HEK293 (cell line): ENCODE data around the gene ANKH.

Source experiments
- CTCF ChIA-PET: fragments of 350-600 bp; formaldehyde crosslinking; extraction: SDS; loops from one replicate; lab custom pipeline; 2021; ENCODE audit warnings: antibody characterized with exemption; lab: Yijun Ruan, JAX
- POLR2A ChIA-PET: fragments of 300-600 bp; formaldehyde crosslinking; extraction: SDS; loops from one replicate; lab custom pipeline; 2020; ENCODE audit warnings: antibody characterized with exemption, inconsistent platforms; lab: Yijun Ruan, JAX
- H3K27ac ChIP-seq: fragments of 200-500 bp; sonication (Bioruptor generic); 2 replicates; pipeline ENCODE4 v1.5.1; 2014; ENCODE audit warnings: low read depth, low read length, control low read depth, inconsistent platforms; ENCODE audit errors: extremely low read depth
- H3K36me3 ChIP-seq, 2 experiments: fragments of 200-500 bp in 1 of 2; sonication (Bioruptor generic) in 1 of 2; 1 replicate in 1 of 2; 2 replicates in 1 of 2; pipeline ENCODE4 v1.5.1; 2014 to 2017; ENCODE audit warnings: inconsistent platforms in 2 of 2, low read length in 2 of 2; ENCODE audit not compliant: control insufficient read depth in 2 of 2, insufficient read depth in 1 of 2
- H3K4me1 ChIP-seq: fragments of 200-500 bp; sonication (Bioruptor generic); 2 replicates; pipeline ENCODE4 v1.5.1; 2014; ENCODE audit warnings: mild to moderate bottlenecking, low read length, inconsistent platforms; ENCODE audit not compliant: control insufficient read depth, insufficient read depth
- H3K4me3 ChIP-seq: 2 replicates; pipeline ENCODE4 v1.5.1; 2011; ENCODE audit warnings: low read depth, mild to moderate bottlenecking, control low read depth, low read length, moderate library complexity
- H3K9me3 ChIP-seq: fragments of 200-500 bp; sonication (Bioruptor generic); 2 replicates; pipeline ENCODE4 v1.5.1; 2014; ENCODE audit warnings: low read depth, low read length, inconsistent platforms; ENCODE audit not compliant: control insufficient read depth, insufficient read depth
- BCL11A ChIP-seq: fragments of 450-650 bp; formaldehyde crosslinking; IDR thresholded peaks from 2 replicates; pipeline ENCODE4 v1.5.1; 2016; ENCODE audit warnings: low read depth, missing biosample characterization, missing genetic modification characterization
- EGR2 ChIP-seq: fragments of 450-650 bp; formaldehyde crosslinking; IDR thresholded peaks from 2 replicates; pipeline ENCODE4 v1.5.1; 2016; ENCODE audit warnings: low read depth, missing biosample characterization, missing genetic modification characterization
- GLI4 ChIP-seq: fragments of 450-650 bp; formaldehyde crosslinking; IDR thresholded peaks from 2 replicates; pipeline ENCODE4 v1.5.1; 2016; ENCODE audit warnings: missing biosample characterization, missing genetic modification characterization
- KLF9 ChIP-seq: fragments of 450-650 bp; formaldehyde crosslinking; IDR thresholded peaks from 2 replicates; pipeline ENCODE4 v1.5.1; 2016; ENCODE audit warnings: missing biosample characterization, missing genetic modification characterization, low read depth
- SCRT1 ChIP-seq: fragments of 450-650 bp; formaldehyde crosslinking; IDR thresholded peaks from 2 replicates; pipeline ENCODE4 v1.5.1; 2016; ENCODE audit warnings: missing biosample characterization, missing genetic modification characterization, borderline replicate concordance
- ZFHX2 ChIP-seq: fragments of 450-650 bp; formaldehyde crosslinking; conservative IDR thresholded peaks from 2 replicates; pipeline ENCODE4 v1.5.1; 2016; ENCODE audit warnings: missing biosample characterization, missing genetic modification characterization
- ZNF211 ChIP-seq: fragments of 450-650 bp; formaldehyde crosslinking; IDR thresholded peaks from 2 replicates; pipeline ENCODE4 v1.5.1; 2016; ENCODE audit warnings: low read depth, missing biosample characterization, missing genetic modification characterization
- ZNF274 ChIP-seq, 2 experiments: fragments of 200-500 bp in 1 of 2; fragments of 450-650 bp in 1 of 2; sonication (Bioruptor generic) in 1 of 2; formaldehyde crosslinking in 1 of 2; IDR thresholded peaks; 2 replicates each; pipeline versions ENCODE4 v1.5.1 to v1.6.1; 2014 to 2016; ENCODE audit warnings: borderline replicate concordance in 1 of 2, inconsistent platforms in 1 of 2, low read length in 1 of 2, missing biosample characterization in 1 of 2, missing genetic modification characterization in 1 of 2
- ZNF292 ChIP-seq: fragments of 450-650 bp; formaldehyde crosslinking; IDR thresholded peaks from 2 replicates; pipeline ENCODE4 v1.5.1; 2016; ENCODE audit warnings: low read depth, missing biosample characterization, missing genetic modification characterization, borderline replicate concordance
- ZNF366 ChIP-seq: fragments of 450-650 bp; formaldehyde crosslinking; conservative IDR thresholded peaks from 2 replicates; pipeline ENCODE4 v1.5.1; 2016; ENCODE audit warnings: missing biosample characterization, missing genetic modification characterization
- ZNF514 ChIP-seq: fragments of 450-650 bp; formaldehyde crosslinking; IDR thresholded peaks from 2 replicates; pipeline ENCODE4 v1.5.1; 2016; ENCODE audit warnings: missing biosample characterization, missing genetic modification characterization
- ZNF530 ChIP-seq: fragments of 450-650 bp; formaldehyde crosslinking; IDR thresholded peaks from 2 replicates; pipeline ENCODE4 v1.5.1; 2016; ENCODE audit warnings: low read depth, missing biosample characterization, missing genetic modification characterization
- ZNF548 ChIP-seq: fragments of 450-650 bp; formaldehyde crosslinking; IDR thresholded peaks from 2 replicates; pipeline ENCODE4 v1.5.1; 2016; ENCODE audit warnings: missing biosample characterization, missing genetic modification characterization
- ZNF558 ChIP-seq: fragments of 450-650 bp; formaldehyde crosslinking; IDR thresholded peaks from 2 replicates; pipeline ENCODE4 v1.5.1; 2016; ENCODE audit warnings: missing biosample characterization, missing genetic modification characterization
- ZNF660 ChIP-seq: fragments of 450-650 bp; IDR thresholded peaks from 2 replicates; pipeline ENCODE4 v1.5.1; 2018; ENCODE audit warnings: missing biosample characterization, mild to moderate bottlenecking, missing genetic modification characterization
- ZNF776 ChIP-seq: fragments of 450-650 bp; formaldehyde crosslinking; IDR thresholded peaks from 2 replicates; pipeline ENCODE4 v1.5.0; 2017; ENCODE audit warnings: missing biosample characterization, missing genetic modification characterization, borderline replicate concordance
- TF ChIP-seq, protein P1 (sequence below): fragments of 450-650 bp; formaldehyde crosslinking; IDR thresholded peaks from 2 replicates; pipeline ENCODE4 v1.5.1; 2017; ENCODE audit warnings: missing biosample characterization, mild to moderate bottlenecking, missing genetic modification characterization, moderate library complexity
- TF ChIP-seq, protein P2 (sequence below): fragments of 450-650 bp; formaldehyde crosslinking; IDR thresholded peaks from 2 replicates; pipeline ENCODE4 v1.5.1; 2016; ENCODE audit warnings: missing biosample characterization, missing genetic modification characterization, borderline replicate concordance
- TF ChIP-seq, protein P3 (sequence below): fragments of 450-650 bp; formaldehyde crosslinking; IDR thresholded peaks from 2 replicates; pipeline ENCODE4 v1.5.1; 2017; ENCODE audit warnings: missing biosample characterization, missing genetic modification characterization
- TF ChIP-seq, protein P4 (sequence below): fragments of 450-650 bp; formaldehyde crosslinking; IDR thresholded peaks from 2 replicates; pipeline ENCODE4 v1.5.1; 2016; ENCODE audit warnings: missing biosample characterization, missing genetic modification characterization
- TF ChIP-seq, protein P5 (sequence below): fragments of 450-650 bp; formaldehyde crosslinking; IDR thresholded peaks from 2 replicates; pipeline ENCODE4 v1.5.1; 2017; ENCODE audit warnings: missing biosample characterization, missing genetic modification characterization

Gene ANKH

DNA sequence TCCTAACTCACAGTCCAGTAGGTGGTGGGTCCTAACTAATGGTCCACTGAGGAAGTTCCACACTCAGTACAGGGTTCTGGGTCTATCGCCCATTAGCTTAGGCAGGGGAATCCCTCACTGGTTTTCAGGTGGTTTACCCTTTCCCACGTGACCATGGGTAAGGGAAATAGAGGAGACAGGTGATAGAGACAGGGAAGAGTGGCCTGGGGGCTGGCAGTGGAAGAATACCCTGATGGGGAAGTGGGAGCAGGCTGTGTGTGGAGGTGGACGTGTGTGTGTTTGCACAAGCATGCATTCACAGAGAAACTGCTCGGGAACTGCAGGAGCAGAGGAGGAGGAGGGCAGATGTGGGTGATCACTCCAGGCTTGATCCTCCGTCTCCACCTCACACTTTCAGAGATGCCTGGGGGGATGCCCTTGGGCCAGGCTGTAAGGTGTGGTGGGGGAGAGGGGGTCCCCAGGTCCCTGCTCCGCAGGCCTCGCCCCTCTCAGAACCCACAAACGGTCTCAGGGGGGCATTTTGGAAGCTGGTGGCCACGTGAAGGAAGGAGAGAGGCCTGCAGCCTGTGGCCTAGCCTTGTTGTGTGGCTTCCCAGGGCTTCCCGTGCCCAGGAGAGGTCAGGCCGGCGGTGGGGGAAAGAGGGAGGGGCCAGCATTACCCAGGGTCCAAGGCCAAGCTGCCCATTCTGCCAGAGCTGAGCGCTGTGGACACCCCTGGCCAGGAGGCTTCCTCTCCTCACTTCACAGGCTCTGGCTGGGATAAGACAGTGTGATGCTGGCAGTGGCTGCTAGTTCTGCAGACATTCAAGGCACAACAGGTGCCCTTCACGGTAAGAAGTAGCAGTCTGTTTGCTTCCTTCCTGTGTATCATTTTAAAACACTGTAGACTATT lies 127.0 kb downstream of the ANKH start (continued):
- TF ChIP-seq ZFHX2, result peak; percentile 64
- 0 out of 2 replicates have a peak, but pooled peaks have one; percentile 46 for TF ChIP-seq SCRT1
- TF ChIP-seq ZNF558 (tag by site-specific recombination), result no peak
- TF ChIP-seq EGR2 (tag by site-specific recombination), result peak; percentile 79

DNA sequence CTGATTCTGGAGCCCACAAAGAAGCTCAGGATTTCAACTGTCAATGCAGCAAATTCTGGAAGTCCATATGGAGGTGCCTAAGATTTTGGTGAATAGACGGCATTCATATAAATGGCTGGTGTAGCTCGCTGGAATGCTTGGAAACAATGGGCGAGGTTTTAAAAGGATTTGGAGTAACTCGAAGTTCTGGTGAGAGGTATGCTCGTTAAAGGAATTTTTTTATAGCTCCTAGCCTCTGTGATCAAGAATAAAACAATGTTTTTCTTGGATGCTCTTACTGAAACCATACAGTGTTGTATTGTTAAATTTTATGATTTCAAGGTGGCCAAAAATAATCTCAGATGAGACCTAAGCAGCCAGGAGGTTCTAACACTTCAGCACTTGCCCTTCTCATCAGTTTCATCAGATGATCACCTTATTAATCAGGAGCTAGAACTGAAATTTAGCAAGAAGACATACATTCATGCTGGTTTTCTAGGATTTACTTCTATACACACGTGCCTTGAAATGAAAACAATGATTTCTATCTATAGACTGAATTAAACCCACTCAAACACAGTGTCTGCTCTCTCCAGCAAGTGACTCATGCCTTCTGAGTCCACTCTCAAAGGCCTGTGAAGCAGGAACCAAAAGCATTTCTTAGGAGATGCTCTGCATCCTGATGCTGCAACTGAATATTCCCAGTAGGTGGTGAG lies 127.8 kb downstream of the ANKH start:
- POLR2A ChIA-PET, result no interaction called here
- Histone ChIP-seq H3K27ac (no peak overlapping the region), H3K4me3 (no peak overlapping the region), H3K9me3 (no peaks in the 10 kb centered on the region), H3K4me1 (no peaks in the 10 kb centered on the region), H3K36me3 (peaks cover 0 to 25% of the 10 kb centered on the region in 2 experiments)
- CTCF ChIA-PET, result interaction anchor here (0.6 to 0.7 kb wide), 2 partner anchors 12 to 35 kb away, joined by 3 to 5 read pairs; no protein-coding TSS in a partner anchor
- TF ChIP-seq ZNF558 (tag by site-specific recombination) (no peak), ZNF366 (tag by site-specific recombination) (no peak), ZNF292 (tag by site-specific recombination) (no peak), ZNF211 (tag by site-specific recombination) (no peak), ZNF514 (tag by site-specific recombination) (no peak), KLF9 (tag by site-specific recombination) (no peak), GLI4 (tag by site-specific recombination) (no peak), ZNF660 (tag by site-specific recombination) (no peak), ZNF548 (tag by site-specific recombination) (no peak), ZNF776 (tag by site-specific recombination) (no peak), BCL11A (no peak), ZNF530 (tag by site-specific recombination) (no peak), ZNF274 (IDR thresholded peaks at IDR 0.05; ENCODE audit: low read length) (no peak), ZNF274 (tag by site-specific recombination; IDR thresholded peaks at IDR 0.05; ENCODE audit: borderline replicate concordance) (no peak)
- TF ChIP-seq, protein P1, sequence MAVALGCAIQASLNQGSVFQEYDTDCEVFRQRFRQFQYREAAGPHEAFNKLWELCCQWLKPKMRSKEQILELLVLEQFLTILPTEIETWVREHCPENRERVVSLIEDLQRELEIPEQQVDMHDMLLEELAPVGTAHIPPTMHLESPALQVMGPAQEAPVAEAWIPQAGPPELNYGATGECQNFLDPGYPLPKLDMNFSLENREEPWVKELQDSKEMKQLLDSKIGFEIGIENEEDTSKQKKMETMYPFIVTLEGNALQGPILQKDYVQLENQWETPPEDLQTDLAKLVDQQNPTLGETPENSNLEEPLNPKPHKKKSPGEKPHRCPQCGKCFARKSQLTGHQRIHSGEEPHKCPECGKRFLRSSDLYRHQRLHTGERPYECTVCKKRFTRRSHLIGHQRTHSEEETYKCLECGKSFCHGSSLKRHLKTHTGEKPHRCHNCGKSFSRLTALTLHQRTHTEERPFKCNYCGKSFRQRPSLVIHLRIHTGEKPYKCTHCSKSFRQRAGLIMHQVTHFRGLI (tag by site-specific recombination), result no peak
- TF ChIP-seq, protein P2, sequence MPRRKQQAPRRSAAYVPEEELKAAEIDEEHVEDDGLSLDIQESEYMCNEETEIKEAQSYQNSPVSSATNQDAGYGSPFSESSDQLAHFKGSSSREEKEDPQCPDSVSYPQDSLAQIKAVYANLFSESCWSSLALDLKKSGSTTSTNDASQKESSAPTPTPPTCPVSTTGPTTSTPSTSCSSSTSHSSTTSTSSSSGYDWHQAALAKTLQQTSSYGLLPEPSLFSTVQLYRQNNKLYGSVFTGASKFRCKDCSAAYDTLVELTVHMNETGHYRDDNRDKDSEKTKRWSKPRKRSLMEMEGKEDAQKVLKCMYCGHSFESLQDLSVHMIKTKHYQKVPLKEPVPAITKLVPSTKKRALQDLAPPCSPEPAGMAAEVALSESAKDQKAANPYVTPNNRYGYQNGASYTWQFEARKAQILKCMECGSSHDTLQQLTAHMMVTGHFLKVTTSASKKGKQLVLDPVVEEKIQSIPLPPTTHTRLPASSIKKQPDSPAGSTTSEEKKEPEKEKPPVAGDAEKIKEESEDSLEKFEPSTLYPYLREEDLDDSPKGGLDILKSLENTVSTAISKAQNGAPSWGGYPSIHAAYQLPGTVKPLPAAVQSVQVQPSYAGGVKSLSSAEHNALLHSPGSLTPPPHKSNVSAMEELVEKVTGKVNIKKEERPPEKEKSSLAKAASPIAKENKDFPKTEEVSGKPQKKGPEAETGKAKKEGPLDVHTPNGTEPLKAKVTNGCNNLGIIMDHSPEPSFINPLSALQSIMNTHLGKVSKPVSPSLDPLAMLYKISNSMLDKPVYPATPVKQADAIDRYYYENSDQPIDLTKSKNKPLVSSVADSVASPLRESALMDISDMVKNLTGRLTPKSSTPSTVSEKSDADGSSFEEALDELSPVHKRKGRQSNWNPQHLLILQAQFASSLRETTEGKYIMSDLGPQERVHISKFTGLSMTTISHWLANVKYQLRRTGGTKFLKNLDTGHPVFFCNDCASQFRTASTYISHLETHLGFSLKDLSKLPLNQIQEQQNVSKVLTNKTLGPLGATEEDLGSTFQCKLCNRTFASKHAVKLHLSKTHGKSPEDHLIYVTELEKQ (tag by site-specific recombination), result no peak
- TF ChIP-seq, protein P3, sequence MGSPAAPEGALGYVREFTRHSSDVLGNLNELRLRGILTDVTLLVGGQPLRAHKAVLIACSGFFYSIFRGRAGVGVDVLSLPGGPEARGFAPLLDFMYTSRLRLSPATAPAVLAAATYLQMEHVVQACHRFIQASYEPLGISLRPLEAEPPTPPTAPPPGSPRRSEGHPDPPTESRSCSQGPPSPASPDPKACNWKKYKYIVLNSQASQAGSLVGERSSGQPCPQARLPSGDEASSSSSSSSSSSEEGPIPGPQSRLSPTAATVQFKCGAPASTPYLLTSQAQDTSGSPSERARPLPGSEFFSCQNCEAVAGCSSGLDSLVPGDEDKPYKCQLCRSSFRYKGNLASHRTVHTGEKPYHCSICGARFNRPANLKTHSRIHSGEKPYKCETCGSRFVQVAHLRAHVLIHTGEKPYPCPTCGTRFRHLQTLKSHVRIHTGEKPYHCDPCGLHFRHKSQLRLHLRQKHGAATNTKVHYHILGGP (tag by site-specific recombination), result no peak
- TF ChIP-seq, protein P4, sequence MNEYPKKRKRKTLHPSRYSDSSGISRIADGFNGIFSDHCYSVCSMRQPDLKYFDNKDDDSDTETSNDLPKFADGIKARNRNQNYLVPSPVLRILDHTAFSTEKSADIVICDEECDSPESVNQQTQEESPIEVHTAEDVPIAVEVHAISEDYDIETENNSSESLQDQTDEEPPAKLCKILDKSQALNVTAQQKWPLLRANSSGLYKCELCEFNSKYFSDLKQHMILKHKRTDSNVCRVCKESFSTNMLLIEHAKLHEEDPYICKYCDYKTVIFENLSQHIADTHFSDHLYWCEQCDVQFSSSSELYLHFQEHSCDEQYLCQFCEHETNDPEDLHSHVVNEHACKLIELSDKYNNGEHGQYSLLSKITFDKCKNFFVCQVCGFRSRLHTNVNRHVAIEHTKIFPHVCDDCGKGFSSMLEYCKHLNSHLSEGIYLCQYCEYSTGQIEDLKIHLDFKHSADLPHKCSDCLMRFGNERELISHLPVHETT (tag by site-specific recombination), result no peak
- TF ChIP-seq, protein P5, sequence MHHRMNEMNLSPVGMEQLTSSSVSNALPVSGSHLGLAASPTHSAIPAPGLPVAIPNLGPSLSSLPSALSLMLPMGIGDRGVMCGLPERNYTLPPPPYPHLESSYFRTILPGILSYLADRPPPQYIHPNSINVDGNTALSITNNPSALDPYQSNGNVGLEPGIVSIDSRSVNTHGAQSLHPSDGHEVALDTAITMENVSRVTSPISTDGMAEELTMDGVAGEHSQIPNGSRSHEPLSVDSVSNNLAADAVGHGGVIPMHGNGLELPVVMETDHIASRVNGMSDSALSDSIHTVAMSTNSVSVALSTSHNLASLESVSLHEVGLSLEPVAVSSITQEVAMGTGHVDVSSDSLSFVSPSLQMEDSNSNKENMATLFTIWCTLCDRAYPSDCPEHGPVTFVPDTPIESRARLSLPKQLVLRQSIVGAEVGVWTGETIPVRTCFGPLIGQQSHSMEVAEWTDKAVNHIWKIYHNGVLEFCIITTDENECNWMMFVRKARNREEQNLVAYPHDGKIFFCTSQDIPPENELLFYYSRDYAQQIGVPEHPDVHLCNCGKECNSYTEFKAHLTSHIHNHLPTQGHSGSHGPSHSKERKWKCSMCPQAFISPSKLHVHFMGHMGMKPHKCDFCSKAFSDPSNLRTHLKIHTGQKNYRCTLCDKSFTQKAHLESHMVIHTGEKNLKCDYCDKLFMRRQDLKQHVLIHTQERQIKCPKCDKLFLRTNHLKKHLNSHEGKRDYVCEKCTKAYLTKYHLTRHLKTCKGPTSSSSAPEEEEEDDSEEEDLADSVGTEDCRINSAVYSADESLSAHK (tag by site-specific recombination), result no peak
